MM.1S (cell line): ENCODE data around the gene FRMD3.

ENCODE experiments used
- CTCF ChIP-seq: fragments of 300-600 bp; sonication (generic); IDR thresholded peaks from 2 replicates; pipeline ENCODE4 v1.5.1; 2016; ENCODE audit warnings: antibody characterized with exemption, low read length, mixed read lengths
- EZH2 ChIP-seq: fragments of 300-600 bp; sonication (generic); optimal IDR thresholded peaks from 2 replicates; pipeline ENCODE3; 2017; ENCODE audit warnings: low read depth, mild to moderate bottlenecking, antibody characterized with exemption, low read length, mixed read lengths
- EZH2phosphoT487 ChIP-seq: fragments of 300-600 bp; sonication (generic); IDR thresholded peaks from 2 replicates; pipeline ENCODE4 v1.6.1; 2018; ENCODE audit warnings: antibody characterized with exemption, low read length

GRCh38 chr9:83323148-83323547, 215.1 kb downstream of the FRMD3 start:
- TF ChIP-seq EZH2 (no peak), CTCF (no peak), EZH2phosphoT487 (no peak)
